Stimulated activated naive CD8-positive, alpha-beta T cell treated with anti-CD3 and anti-CD28 coated beads, Interleukin-15, Interleukin-2, amounts not matched to agents 100 ng/mL and 50 ng/mL, for 24 hours (primary cell): ENCODE data around the gene AZI2.

Experiments
- H3K27ac Mint-ChIP-seq: one replicate; pipeline ENCODE4 v1.8.0; 2021; ENCODE audit warnings: mild to moderate bottlenecking, mixed read lengths
- H3K27me3 Mint-ChIP-seq: one replicate; pipeline ENCODE4 v1.8.0; 2021; ENCODE audit warnings: mixed read lengths
- H3K36me3 Mint-ChIP-seq: one replicate; pipeline ENCODE4 v1.8.0; 2021; ENCODE audit warnings: low read depth, mixed read lengths
- H3K4me1 Mint-ChIP-seq: one replicate; pipeline ENCODE4 v1.8.0; 2021; ENCODE audit warnings: low read depth, mixed read lengths
- H3K4me3 Mint-ChIP-seq: one replicate; pipeline ENCODE4 v1.8.0; 2021; ENCODE audit warnings: mild to moderate bottlenecking, mixed read lengths
- H3K9me3 Mint-ChIP-seq: one replicate; pipeline ENCODE4 v1.8.0; 2021; ENCODE audit warnings: mixed read lengths

Gene AZI2

GRCh38 chr3:28322464-28322863 is 26.2 kb downstream of the AZI2 start:
- Mint-ChIP-seq H3K9me3 (no peaks in the 10 kb centered on the region), H3K27ac (no peak overlapping the region), H3K4me1 (peaks cover 46% of the 10 kb centered on the region), H3K36me3 (peaks cover 54% of the 10 kb centered on the region), H3K4me3 (no peak overlapping the region), H3K27me3 (no peaks in the 10 kb centered on the region)

GRCh38 chr3:28320981-28321380 is 27.6 kb downstream of the AZI2 start:
- Mint-ChIP-seq H3K4me1 (peaks cover 32% of the 10 kb centered on the region), H3K27ac (no peak overlapping the region), H3K27me3 (no peaks in the 10 kb centered on the region), H3K36me3 (peaks cover 47% of the 10 kb centered on the region), H3K4me3 (no peak overlapping the region), H3K9me3 (no peaks in the 10 kb centered on the region)

GRCh38 chr3:28317438-28318022 is 31.1 kb downstream of the AZI2 start:
- peaks cover 26% of the 10 kb centered on the region for H3K36me3 Mint-ChIP-seq
- no peak overlapping the region for H3K4me3 Mint-ChIP-seq

GRCh38 chr3:28316226-28316625 is 32.4 kb downstream of the AZI2 start:
- Mint-ChIP-seq H3K27ac (no peak overlapping the region), H3K9me3 (no peaks in the 10 kb centered on the region)

More at GRCh38 chr3:28317438-28318022, 31.1 kb downstream of the AZI2 start:
- no peaks in the 10 kb centered on the region for H3K9me3 Mint-ChIP-seq
- H3K4me1 Mint-ChIP-seq, result peaks cover 16% of the 10 kb centered on the region
- H3K27ac Mint-ChIP-seq, result no peak overlapping the region
- H3K27me3 Mint-ChIP-seq, result no peaks in the 10 kb centered on the region

GRCh38 chr3:28315711-28316110 is 32.9 kb downstream of the AZI2 start:
- peaks cover 2% of the 10 kb centered on the region for H3K4me1 Mint-ChIP-seq
- H3K4me3 Mint-ChIP-seq, result no peak overlapping the region
- H3K27ac Mint-ChIP-seq, result no peak overlapping the region

More at GRCh38 chr3:28316226-28316625, 32.4 kb downstream of the AZI2 start:
- no peaks in the 10 kb centered on the region for H3K27me3 Mint-ChIP-seq
- peaks cover 7% of the 10 kb centered on the region for H3K4me1 Mint-ChIP-seq
- H3K36me3 Mint-ChIP-seq, result peaks cover 22% of the 10 kb centered on the region
- H3K4me3 Mint-ChIP-seq, result no peak overlapping the region

GRCh38 chr3:28308196-28308595 is 40.4 kb downstream of the AZI2 start:
- H3K27me3 Mint-ChIP-seq, result no peaks in the 10 kb centered on the region
- peaks cover 8% of the 10 kb centered on the region for H3K4me1 Mint-ChIP-seq
- H3K9me3 Mint-ChIP-seq, result no peaks in the 10 kb centered on the region
- H3K4me3 Mint-ChIP-seq, result no peak overlapping the region
- H3K36me3 Mint-ChIP-seq, result peaks cover 10% of the 10 kb centered on the region
- H3K27ac Mint-ChIP-seq, result no peak overlapping the region

More at GRCh38 chr3:28315711-28316110, 32.9 kb downstream of the AZI2 start:
- Mint-ChIP-seq H3K27me3 (no peaks in the 10 kb centered on the region), H3K36me3 (peaks cover 17% of the 10 kb centered on the region), H3K9me3 (no peaks in the 10 kb centered on the region)

- Mint-ChIP-seq H3K27me3 (no peaks in the 10 kb centered on the region), H3K4me3 (no peak overlapping the region), H3K36me3 (peaks cover 13% of the 10 kb centered on the region), H3K9me3 (no peaks in the 10 kb centered on the region), H3K4me1 (peaks cover 6% of the 10 kb centered on the region), H3K27ac (no peak overlapping the region)
Measured at GRCh38 chr3:28301688-28302087, 46.9 kb downstream of the AZI2 start.

- peaks cover 7% of the 10 kb centered on the region for H3K36me3 Mint-ChIP-seq
- no peaks in the 10 kb centered on the region for H3K27me3 Mint-ChIP-seq
- H3K27ac Mint-ChIP-seq, result no peak overlapping the region
- H3K4me3 Mint-ChIP-seq, result no peak overlapping the region
- peaks cover 12% of the 10 kb centered on the region for H3K4me1 Mint-ChIP-seq
- H3K9me3 Mint-ChIP-seq, result no peaks in the 10 kb centered on the region
Measured at GRCh38 chr3:28300345-28300962, 48.2 kb downstream of the AZI2 start.

- Mint-ChIP-seq H3K27ac (no peak overlapping the region), H3K4me1 (peaks cover 14% of the 10 kb centered on the region), H3K4me3 (no peak overlapping the region), H3K9me3 (no peaks in the 10 kb centered on the region), H3K36me3 (peaks cover 7% of the 10 kb centered on the region), H3K27me3 (no peaks in the 10 kb centered on the region)
Measured at GRCh38 chr3:28299705-28300104, 48.9 kb downstream of the AZI2 start.

- no peaks in the 10 kb centered on the region for H3K9me3 Mint-ChIP-seq
- H3K27ac Mint-ChIP-seq, result no peak overlapping the region
- no peaks in the 10 kb centered on the region for H3K27me3 Mint-ChIP-seq
- peaks cover 26% of the 10 kb centered on the region for H3K4me1 Mint-ChIP-seq
- H3K36me3 Mint-ChIP-seq, result peaks cover 19% of the 10 kb centered on the region
- H3K4me3 Mint-ChIP-seq, result peak overlapping the region; percentile 5
Measured at GRCh38 chr3:28295898-28296490, 52.6 kb downstream of the AZI2 start.

- Mint-ChIP-seq H3K27me3 (no peaks in the 10 kb centered on the region), H3K9me3 (no peaks in the 10 kb centered on the region), H3K4me1 (peaks cover 32% of the 10 kb centered on the region), H3K36me3 (peaks cover 24% of the 10 kb centered on the region), H3K27ac (no peak overlapping the region), H3K4me3 (peak overlapping the region; percentile 5)
Measured at GRCh38 chr3:28294667-28295413, 53.8 kb downstream of the AZI2 start.

- Mint-ChIP-seq H3K4me3 (peak overlapping the region; percentile 68), H3K9me3 (no peaks in the 10 kb centered on the region), H3K27ac (no peak overlapping the region), H3K36me3 (peaks cover 24% of the 10 kb centered on the region), H3K27me3 (no peaks in the 10 kb centered on the region), H3K4me1 (peaks cover 32% of the 10 kb centered on the region)
Measured at GRCh38 chr3:28292622-28293021, 56.0 kb downstream of the AZI2 start.

GRCh38 chr3:28291577-28291976 is 57.0 kb downstream of the AZI2 start:
- Mint-ChIP-seq H3K9me3 (no peaks in the 10 kb centered on the region), H3K4me3 (peak overlapping the region; percentile 45), H3K27me3 (no peaks in the 10 kb centered on the region), H3K36me3 (peaks cover 20% of the 10 kb centered on the region), H3K4me1 (peaks cover 32% of the 10 kb centered on the region), H3K27ac (no peak overlapping the region)

GRCh38 chr3:28290863-28291300 is 57.7 kb downstream of the AZI2 start:
- Mint-ChIP-seq H3K27me3 (no peaks in the 10 kb centered on the region), H3K4me3 (no peak overlapping the region), H3K9me3 (no peaks in the 10 kb centered on the region), H3K4me1 (peaks cover 34% of the 10 kb centered on the region), H3K36me3 (peaks cover 20% of the 10 kb centered on the region), H3K27ac (no peak overlapping the region)

- Mint-ChIP-seq H3K36me3 (peaks cover 13% of the 10 kb centered on the region), H3K9me3 (no peaks in the 10 kb centered on the region), H3K27ac (peak overlapping the region; percentile 18), H3K4me3 (no peak overlapping the region), H3K4me1 (peaks cover 21% of the 10 kb centered on the region), H3K27me3 (no peaks in the 10 kb centered on the region)
Measured at GRCh38 chr3:28287046-28287445, 61.6 kb downstream of the AZI2 start.
